ENCODE measurements around the gene GPR146. TPM values are rescaled to one million over a fixed set of nuclear protein-coding genes. Genes with fewer than 3 reads are reported as not detected.

Gene GPR146
- total RNA-seq, 1 experiment from 2014 or later, result 2.9 TPM

DNA sequence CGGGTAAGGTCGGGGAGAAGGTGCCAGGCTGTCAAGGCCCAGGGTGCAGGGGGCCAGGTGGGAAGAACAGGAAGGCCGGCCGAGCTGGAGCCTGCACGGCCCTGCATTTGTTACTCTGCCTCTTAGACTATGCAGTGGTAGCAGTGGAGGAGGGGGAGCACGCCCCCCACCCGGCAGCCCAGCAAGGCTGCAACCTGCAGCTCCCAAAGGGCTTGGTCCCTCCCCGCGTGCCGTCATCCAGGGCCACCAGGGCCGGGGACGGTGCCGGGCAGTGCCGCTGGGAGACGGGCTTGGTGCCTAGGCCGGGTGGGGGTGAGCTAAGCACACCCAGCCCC, 36.5 kb downstream of the GPR146 start:
- no peaks in the 10 kb centered on the region for H3K36me3 ChIP-seq (ENCODE audit: control insufficient read depth, insufficient read depth, low read length)
- peaks cover 27% of the 10 kb centered on the region for H3K4me1 ChIP-seq (ENCODE audit: control insufficient read depth, insufficient read depth, low read length)
- DNase-seq (ENCODE audit: low read depth, low spot score) (no peak), ATAC-seq (no peak)
- ChIA-PET CTCF (interaction anchor here (0.8 kb wide), 2 partner anchors 15 kb away, joined by 3 read pairs; no protein-coding TSS in a partner anchor), POLR2A (no interaction called here)
- in situ Hi-C loops (cut with HindIII; ENCODE audit: low pct_unique_long_range_greater_than_20kb, low sequenced_read_pairs) (no loop called here), intact Hi-C loops (cut with micrococcal nuclease; ENCODE audit: unreplicated experiment) (no loop called here)
- H3K27me3 ChIP-seq (ENCODE audit: control insufficient read depth, insufficient read depth, low read length), result no peaks in the 10 kb centered on the region
- TF ChIP-seq, protein P1, sequence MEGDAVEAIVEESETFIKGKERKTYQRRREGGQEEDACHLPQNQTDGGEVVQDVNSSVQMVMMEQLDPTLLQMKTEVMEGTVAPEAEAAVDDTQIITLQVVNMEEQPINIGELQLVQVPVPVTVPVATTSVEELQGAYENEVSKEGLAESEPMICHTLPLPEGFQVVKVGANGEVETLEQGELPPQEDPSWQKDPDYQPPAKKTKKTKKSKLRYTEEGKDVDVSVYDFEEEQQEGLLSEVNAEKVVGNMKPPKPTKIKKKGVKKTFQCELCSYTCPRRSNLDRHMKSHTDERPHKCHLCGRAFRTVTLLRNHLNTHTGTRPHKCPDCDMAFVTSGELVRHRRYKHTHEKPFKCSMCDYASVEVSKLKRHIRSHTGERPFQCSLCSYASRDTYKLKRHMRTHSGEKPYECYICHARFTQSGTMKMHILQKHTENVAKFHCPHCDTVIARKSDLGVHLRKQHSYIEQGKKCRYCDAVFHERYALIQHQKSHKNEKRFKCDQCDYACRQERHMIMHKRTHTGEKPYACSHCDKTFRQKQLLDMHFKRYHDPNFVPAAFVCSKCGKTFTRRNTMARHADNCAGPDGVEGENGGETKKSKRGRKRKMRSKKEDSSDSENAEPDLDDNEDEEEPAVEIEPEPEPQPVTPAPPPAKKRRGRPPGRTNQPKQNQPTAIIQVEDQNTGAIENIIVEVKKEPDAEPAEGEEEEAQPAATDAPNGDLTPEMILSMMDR (IDR thresholded peaks at IDR 0.05), result no peak
- TF ChIP-seq POLR2AphosphoS5 (IDR thresholded peaks at IDR 0.05; ENCODE audit: low read depth, low read length) (no peak), SIN3A (IDR thresholded peaks at IDR 0.05; ENCODE audit: borderline replicate concordance, insufficient read depth, low read depth, low read length) (no peak), TCF7L2 (IDR thresholded peaks at IDR 0.05; ENCODE audit: low read depth, low read length) (no peak)
- TF ChIP-seq, protein P2, sequence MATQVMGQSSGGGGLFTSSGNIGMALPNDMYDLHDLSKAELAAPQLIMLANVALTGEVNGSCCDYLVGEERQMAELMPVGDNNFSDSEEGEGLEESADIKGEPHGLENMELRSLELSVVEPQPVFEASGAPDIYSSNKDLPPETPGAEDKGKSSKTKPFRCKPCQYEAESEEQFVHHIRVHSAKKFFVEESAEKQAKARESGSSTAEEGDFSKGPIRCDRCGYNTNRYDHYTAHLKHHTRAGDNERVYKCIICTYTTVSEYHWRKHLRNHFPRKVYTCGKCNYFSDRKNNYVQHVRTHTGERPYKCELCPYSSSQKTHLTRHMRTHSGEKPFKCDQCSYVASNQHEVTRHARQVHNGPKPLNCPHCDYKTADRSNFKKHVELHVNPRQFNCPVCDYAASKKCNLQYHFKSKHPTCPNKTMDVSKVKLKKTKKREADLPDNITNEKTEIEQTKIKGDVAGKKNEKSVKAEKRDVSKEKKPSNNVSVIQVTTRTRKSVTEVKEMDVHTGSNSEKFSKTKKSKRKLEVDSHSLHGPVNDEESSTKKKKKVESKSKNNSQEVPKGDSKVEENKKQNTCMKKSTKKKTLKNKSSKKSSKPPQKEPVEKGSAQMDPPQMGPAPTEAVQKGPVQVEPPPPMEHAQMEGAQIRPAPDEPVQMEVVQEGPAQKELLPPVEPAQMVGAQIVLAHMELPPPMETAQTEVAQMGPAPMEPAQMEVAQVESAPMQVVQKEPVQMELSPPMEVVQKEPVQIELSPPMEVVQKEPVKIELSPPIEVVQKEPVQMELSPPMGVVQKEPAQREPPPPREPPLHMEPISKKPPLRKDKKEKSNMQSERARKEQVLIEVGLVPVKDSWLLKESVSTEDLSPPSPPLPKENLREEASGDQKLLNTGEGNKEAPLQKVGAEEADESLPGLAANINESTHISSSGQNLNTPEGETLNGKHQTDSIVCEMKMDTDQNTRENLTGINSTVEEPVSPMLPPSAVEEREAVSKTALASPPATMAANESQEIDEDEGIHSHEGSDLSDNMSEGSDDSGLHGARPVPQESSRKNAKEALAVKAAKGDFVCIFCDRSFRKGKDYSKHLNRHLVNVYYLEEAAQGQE (IDR thresholded peaks at IDR 0.05; ENCODE audit: insufficient read depth in 1 of 2, low read depth in 2 of 2, low read length in 1 of 2), result no peak
- H3K4me3 ChIP-seq (ENCODE audit: low read depth in 2 of 2, low read length in 2 of 2), result no peak overlapping the region
- no peaks in the 10 kb centered on the region for H3K9me3 ChIP-seq (ENCODE audit: control insufficient read depth, insufficient read depth, low read depth, low read length)
- H3K27ac ChIP-seq (ENCODE audit: low read length), result no peak overlapping the region
- no TSS peak for BruUV-seq (replicated peaks)

DNA sequence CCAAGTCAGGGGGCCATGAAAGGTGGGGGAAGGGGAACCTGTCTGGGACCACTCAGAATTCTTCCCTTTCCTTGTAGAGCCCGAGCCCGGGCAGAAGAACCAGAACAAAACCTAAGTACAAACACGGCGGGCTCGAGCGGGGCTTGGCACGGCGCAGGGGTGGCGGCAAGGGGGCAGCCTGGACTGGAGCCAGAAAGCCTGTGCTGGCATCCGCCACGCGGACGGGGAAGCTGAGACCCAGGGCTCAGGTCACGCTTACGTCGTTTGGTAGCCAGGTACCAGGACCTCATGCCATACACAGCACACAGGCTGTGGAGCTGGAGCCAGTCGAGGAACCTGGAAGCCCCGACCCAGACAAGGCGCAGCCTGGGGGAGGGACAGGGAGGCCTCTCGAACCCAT, 37.0 kb downstream of the GPR146 start:
- POLR2A ChIA-PET, result no interaction called here
- no TSS peak for BruUV-seq (replicated peaks)
- H3K4me1 ChIP-seq (ENCODE audit: control insufficient read depth, insufficient read depth, low read length), result peaks cover 32% of the 10 kb centered on the region
- TF ChIP-seq TCF7L2 (IDR thresholded peaks at IDR 0.05; ENCODE audit: low read depth, low read length) (no peak), SIN3A (IDR thresholded peaks at IDR 0.05; ENCODE audit: borderline replicate concordance, insufficient read depth, low read depth, low read length) (no peak)
- TF ChIP-seq, protein P1 (IDR thresholded peaks at IDR 0.05), result no peak
- TF ChIP-seq, protein P2 (IDR thresholded peaks at IDR 0.05; ENCODE audit: insufficient read depth in 1 of 2, low read depth in 2 of 2, low read length in 1 of 2), result no peak
- no peak overlapping the region for H3K27ac ChIP-seq (ENCODE audit: low read length)
- DNase-seq (ENCODE audit: low read depth, low spot score) (no peak), ATAC-seq (0 out of 2 replicates have a peak, but pooled peaks have one; percentile 6)
- H3K9me3 ChIP-seq (ENCODE audit: control insufficient read depth, insufficient read depth, low read depth, low read length), result no peaks in the 10 kb centered on the region
- CTCF ChIA-PET, result interaction anchor here (0.8 kb wide), 1 partner anchor 16 kb away, joined by 3 read pairs; no protein-coding TSS in a partner anchor
- in situ Hi-C loops (cut with HindIII; ENCODE audit: low pct_unique_long_range_greater_than_20kb, low sequenced_read_pairs) (no loop called here), intact Hi-C loops (cut with micrococcal nuclease; ENCODE audit: unreplicated experiment) (no loop called here)
- no peak overlapping the region for H3K4me3 ChIP-seq (ENCODE audit: low read depth in 2 of 2, low read length in 2 of 2)
- H3K36me3 ChIP-seq (ENCODE audit: control insufficient read depth, insufficient read depth, low read length), result no peaks in the 10 kb centered on the region
- H3K27me3 ChIP-seq (ENCODE audit: control insufficient read depth, insufficient read depth, low read length), result no peaks in the 10 kb centered on the region

All from Panc1 (cell line).